ENCODE measurements around the gene STARD13. TPM values are rescaled to one million over a fixed set of nuclear protein-coding genes. Genes with fewer than 3 reads are reported as not detected.
A peak's percentile ranks its signal among the peaks of the same experiment; 100 is the strongest.

The STARD13 gene
- total RNA-seq, 4 donors from 2014 or later = 36.8 to 65.6 (median 46.0) TPM

DNA sequence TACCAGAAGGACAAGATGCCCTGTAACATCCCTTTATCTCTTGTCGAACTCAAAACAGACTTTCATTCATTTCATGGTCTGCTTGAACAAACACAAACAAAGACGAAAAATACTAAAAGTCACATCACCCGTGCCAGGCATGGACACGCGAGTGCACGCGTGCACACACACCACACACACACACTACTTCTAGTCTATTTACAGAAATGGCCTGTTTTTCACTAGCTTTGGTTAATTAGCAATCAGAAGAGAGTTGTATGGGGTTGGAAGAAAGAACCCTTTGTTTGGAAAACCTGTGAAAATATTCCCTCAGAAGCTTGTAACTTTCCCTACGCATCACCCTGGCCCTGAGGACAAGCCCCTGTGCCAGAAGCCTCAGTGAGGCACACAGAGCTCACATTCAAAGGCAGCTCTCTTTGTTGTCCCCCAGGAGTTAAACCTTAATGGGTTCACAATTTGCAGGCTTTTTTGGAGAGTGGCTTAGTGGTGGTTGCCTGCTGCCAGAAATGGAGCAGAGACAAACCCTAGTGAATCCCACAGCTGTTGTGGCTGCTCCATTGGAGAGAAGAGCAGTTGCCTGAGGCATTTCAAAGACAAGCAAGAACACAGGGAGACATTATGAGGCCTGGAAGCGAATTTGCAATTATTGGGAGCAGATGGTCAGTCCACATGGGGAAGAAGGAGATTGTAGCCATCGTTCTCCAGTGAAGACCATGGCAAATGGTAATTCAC, 55.9 kb downstream of the STARD13 start:
- peaks cover 0 to 12% of the 10 kb centered on the region in 2 donors for H3K4me1 ChIP-seq
- no peaks in the 10 kb centered on the region for H3K36me3 ChIP-seq
- intact Hi-C loops (cut with DNase I; ENCODE audit: low total_unique reads) = no loop called here
- no peaks in the 10 kb centered on the region for H3K9me3 ChIP-seq
- TF ChIP-seq CTCF (IDR thresholded peaks at IDR 0.05) (no peak), POLR2A (IDR thresholded peaks at IDR 0.05) (no peak)
- no peak overlapping the region for H3K4me3 ChIP-seq
- no peak for DNase-seq
- H3K27ac ChIP-seq = peak overlapping the region; percentile 58 to 81
- no peaks in the 10 kb centered on the region for H3K27me3 ChIP-seq

DNA sequence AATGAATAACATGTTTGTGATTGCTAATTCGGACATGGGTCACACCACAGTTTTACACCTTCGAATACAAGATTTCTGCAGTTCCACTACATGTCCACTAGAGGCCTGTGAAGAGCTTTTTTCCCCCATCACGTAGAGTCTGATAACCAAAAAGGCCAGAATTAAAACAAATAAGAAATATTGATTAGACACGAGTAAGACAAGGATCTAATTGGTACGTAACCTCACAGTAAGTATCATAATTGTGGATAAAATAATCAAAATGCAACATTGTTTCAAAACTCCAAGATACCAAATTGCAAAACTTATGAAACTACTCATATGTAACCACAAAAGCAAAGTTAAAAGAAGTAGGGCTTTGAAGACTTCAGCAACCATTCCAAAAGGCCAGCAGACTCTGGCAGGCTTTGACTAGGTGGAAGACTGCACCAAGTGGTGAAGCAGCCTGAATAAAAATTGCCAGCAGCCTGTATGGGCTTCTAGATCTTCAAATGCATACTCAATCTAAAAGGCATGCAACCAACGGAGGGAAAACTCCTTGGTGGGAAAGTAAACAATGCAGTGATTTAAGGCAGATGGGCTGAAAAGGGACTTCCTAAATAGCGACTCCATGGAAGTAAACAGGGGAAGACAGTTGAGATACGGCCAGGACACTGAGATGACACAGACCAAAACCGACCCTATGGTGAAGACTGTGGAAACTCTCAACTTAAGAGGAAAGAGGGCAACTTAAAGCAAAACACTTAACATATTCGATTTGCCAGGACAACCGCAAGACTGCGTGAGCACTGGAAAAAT, 56.7 kb downstream of the STARD13 start:
- Histone ChIP-seq H3K4me1 (peaks cover 0 to 12% of the 10 kb centered on the region in 2 donors), H3K27ac (peak overlapping the region; percentile 58 to 81), H3K27me3 (no peaks in the 10 kb centered on the region), H3K36me3 (no peaks in the 10 kb centered on the region), H3K9me3 (no peaks in the 10 kb centered on the region), H3K4me3 (no peak overlapping the region)
- TF ChIP-seq CTCF (IDR thresholded peaks at IDR 0.05) (peak; percentile 70 to 89 (median 83)), POLR2A (IDR thresholded peaks at IDR 0.05) (no peak)
- no peak for DNase-seq
- intact Hi-C loops (cut with DNase I; ENCODE audit: low total_unique reads) = no loop called here

- no peak for DNase-seq
- Histone ChIP-seq H3K27ac (peak overlapping the region; percentile 58 to 81), H3K4me1 (peaks cover 0 to 12% of the 10 kb centered on the region in 2 donors), H3K36me3 (no peaks in the 10 kb centered on the region), H3K9me3 (no peaks in the 10 kb centered on the region), H3K4me3 (no peak overlapping the region), H3K27me3 (no peaks in the 10 kb centered on the region)
- intact Hi-C loops (cut with DNase I; ENCODE audit: low total_unique reads) = no loop called here
- TF ChIP-seq CTCF (IDR thresholded peaks at IDR 0.05) = no peak
- TF ChIP-seq POLR2A (IDR thresholded peaks at IDR 0.05) = no peak
Measured at GRCh38 chr13:33227927-33228647, 57.5 kb downstream of the STARD13 start.

DNA sequence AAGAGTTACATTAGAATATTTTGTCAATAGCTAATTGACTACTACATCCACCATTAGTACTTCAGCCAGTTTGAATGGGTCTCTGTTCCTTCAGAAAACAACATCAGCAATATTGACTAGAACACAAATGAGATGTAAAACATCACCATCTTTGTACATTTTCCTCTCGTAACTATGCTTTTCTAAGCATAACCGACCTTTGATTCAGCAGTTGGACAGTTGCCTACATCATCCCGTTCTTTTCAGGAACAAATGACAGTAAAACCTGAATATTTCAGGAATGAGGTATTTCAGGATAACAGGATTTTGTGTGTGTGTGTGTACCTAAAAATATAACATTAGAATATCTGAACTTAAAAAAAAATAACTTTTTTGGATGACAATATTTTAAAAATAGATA, 60.9 kb downstream of the STARD13 start:
- Histone ChIP-seq H3K4me3 (no peak overlapping the region), H3K9me3 (no peaks in the 10 kb centered on the region), H3K36me3 (no peaks in the 10 kb centered on the region), H3K4me1 (peaks cover 0 to 8% of the 10 kb centered on the region in 2 donors), H3K27me3 (no peaks in the 10 kb centered on the region), H3K27ac (peak overlapping the region in 1 of 2 donors; percentile 81)
- no peak for DNase-seq
- intact Hi-C loops (cut with DNase I; ENCODE audit: low total_unique reads) = no loop called here
- no peak for TF ChIP-seq POLR2A (IDR thresholded peaks at IDR 0.05)
- no peak for TF ChIP-seq CTCF (IDR thresholded peaks at IDR 0.05)
